GM19240 (cell line): ENCODE results near the gene WT1.
"Not testable (repeated sequence)": the region's sequence is repeated elsewhere in the genome, so short reads cannot be mapped to it uniquely, and the experiment has no call there.

ENCODE experiments used
- DNase-seq: peaks from one replicate; pipeline ENCODE4 v3.0.0; 2011; ENCODE audit warnings: low spot score; ENCODE audit not compliant: insufficient read length

WT1 gene

GRCh38 chr11:32435511-32435941 lies at the start of gene WT1:
Gene WT1 (minus strand): TSS chr11:32435539.
- DNase-seq, result no peak

- DNase-seq, result no peak
Measured at GRCh38 chr11:32479291-32479690, 44.0 kb upstream of the WT1 start.

DNA sequence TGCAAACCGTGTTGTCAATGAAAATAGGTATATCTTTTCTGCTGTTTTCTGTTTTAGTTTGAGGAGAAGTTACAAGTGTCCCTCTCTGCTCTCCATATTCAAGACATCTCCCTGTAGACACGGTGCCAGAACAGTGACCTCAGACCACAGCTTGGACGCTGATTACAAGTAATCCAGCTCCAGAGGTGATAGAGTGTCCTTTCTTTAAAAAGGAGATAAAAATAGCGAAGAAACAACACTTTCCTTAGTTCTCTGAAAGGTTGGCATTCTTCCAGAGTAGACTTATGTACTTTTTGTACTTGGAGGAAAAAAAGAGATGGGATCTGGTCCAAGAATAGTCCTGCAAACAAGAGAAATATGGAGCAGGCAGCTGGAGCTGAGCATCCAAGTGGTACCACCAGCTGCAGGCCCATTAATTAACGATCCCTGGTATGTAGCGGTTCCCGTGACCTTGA lies 43.0 kb upstream of the WT1 start:
- DNase-seq, result no peak

DNA sequence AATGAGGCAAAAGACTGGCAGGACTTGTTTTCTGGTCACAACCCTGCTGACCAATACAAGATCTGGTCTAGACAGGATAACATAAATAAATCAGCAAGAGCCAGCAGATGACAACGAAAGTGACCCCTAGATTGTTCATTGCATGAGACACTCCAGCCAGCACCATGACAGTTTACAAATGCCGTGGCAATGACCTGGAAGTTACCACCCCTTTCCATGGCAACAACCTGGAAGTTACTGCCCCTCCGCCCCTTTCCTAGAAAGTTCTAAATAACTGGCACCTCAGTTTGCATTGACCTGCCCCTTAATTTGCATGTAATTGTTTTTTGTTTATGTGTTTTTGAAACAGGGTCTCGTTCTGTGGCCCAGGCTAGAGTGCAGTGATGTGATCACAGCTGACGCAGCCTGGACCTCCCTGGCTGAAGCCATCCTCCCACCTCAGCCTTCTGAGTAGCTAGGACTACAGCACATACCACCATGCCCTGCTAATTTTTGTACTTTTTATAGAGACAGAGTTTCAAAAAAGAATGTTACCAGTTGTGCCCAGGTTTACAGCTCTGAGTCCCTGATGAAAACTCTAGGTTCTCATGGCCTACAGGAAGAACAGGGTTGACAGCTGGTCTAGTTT lies 38.1 kb upstream of the WT1 start:
- no peak for DNase-seq

- DNase-seq, result no peak
Measured at GRCh38 chr11:32472226-32472625, 36.9 kb upstream of the WT1 start.

GRCh38 chr11:32471544-32471943 lies 36.2 kb upstream of the WT1 start:
- DNase-seq, result not testable (repeated sequence)

- DNase-seq, result no peak
Measured at GRCh38 chr11:32469791-32470190, 34.5 kb upstream of the WT1 start.

DNA sequence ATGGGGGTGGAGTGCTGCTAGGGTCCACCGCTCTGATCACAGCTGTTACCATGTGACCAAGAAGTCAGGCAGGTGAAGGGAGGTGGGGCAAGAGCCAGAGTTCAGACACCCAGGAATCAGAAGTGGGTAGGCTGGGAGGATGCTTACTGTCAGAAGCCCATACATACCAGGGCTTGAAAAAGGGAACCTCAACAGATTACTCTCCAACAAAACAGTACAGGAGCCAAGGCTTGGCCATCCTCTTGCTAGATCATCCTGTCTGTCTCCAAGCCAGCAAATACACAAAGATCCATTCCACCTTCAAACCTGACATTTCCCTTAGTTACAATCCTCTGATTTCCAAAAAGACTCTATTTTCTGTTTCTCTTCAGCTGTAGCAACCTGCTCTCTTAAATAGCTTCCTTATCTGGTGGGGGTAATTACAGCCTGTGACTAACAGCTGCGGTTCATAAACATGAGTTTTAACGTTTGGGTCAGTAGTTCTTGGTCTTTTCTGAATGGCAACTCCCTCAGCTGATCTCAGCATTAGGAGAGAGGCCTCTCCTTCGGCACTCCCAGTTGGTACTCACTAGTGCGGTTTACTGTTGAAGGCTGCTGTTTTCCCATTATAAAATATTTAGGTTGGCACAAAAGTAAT lies 31.1 kb upstream of the WT1 start:
- DNase-seq, result no peak

DNA sequence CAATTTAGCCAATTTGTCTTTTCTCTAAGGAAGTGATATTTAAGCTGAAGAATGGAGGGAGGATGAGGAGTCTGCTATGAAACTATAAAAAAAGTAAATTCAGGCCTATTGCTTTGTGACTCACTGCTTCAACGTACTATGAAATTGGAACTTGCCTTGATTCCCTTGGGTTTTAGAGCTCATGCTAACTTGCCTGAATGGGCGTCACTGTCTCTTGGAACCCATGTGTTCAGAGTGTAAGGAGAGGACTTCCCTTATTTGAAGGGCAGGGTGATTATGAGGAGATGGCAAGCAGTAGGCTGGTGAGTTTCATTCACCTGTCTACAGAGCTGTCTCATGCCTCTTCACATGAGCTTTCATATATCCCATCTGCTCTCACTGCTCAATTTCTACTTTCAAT lies 28.7 kb upstream of the WT1 start:
- no peak for DNase-seq

DNA sequence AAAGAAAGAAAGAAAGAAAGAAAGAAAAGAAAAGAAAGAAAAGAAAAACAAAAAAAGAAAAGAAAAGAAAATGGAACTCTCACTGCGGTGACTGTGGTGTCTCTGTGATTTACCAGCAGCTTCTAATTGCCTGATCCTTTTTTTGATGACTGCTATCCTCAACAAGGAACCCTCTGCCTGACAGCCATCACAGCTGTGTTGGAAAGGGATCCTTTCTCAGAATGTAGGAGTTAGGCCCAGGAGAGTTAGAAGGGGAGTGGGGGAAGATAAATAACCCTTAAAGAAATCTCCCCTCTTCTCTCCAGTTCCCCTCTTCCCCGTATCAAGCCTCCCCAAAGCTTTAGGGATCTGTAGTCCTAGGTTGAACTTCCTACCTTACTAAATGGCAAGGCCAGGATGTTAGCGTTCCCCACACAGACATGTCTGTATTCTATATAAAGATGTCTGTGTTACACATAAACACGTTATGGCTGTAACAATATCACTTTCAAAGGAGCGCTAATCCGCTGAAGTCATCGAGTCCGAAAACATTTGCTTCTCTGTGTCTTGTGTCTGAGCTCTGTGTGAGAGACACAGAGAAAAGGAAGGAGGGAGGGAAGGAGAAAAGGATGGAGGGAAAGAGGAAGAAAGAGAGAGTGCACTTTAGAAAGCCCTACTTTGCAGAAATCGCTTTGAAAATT lies 26.8 kb upstream of the WT1 start:
- no peak for DNase-seq

GRCh38 chr11:32456864-32457263 lies 21.5 kb upstream of the WT1 start:
- no peak for DNase-seq

DNA sequence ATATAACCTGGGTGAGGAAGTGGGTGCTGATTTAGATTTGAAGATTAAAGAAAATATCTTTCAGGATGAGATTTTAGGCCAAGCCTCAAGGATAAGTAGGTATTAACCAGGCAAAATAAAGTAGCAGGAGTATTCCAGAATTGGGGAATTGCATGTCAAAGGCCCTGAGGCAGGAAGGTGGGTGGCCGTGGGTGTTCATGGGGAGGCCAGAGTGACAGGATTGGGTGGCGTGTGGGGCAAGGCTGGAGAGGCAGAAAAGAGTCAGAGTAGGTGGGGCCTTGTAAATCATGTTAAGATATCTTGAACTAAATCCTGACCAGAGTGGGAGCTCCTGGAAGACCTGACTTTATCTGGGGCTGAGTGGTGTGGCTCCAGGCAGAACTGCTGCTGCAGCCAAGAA lies 19.7 kb upstream of the WT1 start:
- no peak for DNase-seq

DNA sequence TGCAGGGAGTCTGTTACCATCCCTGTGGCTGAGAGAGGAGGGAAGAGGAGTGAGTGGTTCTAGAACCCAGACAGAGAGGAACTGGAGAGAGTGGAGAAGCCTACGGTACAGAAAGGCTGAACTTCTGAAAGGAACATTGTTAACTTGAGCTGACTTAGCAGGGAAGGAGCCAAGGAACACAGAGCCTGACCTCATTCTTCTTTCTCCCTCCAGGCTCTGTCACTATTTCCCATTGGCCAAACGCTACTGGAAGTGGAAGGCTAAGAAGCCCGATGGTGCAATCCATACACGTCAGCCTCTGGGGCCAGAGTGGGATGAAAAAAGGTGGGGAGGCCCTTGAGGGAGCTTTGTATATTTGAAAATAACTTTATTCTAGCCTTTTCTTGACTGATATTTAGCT lies 16.5 kb upstream of the WT1 start:
- DNase-seq, result no peak

- no peak for DNase-seq
Measured at GRCh38 chr11:32450372-32450771, 15.0 kb upstream of the WT1 start.

DNA sequence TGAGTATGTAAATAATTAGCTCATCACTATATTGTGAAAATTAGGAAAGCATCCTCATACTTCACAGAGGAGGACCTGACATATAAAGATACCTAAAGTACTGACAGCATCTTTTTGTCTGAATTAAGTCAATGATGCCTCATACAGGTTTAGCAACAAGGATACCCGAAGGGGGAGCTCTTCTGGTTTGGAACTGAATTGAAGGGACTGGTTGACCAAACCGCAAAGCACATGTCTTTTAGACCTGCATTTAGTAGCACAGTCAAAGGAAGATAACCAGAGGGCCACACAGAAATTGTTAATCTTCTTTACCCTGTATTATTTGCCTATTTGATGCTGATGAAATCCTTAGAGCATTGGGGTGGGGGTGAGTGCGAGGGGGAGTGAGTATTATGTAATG lies 12.9 kb upstream of the WT1 start:
- DNase-seq, result no peak

DNA sequence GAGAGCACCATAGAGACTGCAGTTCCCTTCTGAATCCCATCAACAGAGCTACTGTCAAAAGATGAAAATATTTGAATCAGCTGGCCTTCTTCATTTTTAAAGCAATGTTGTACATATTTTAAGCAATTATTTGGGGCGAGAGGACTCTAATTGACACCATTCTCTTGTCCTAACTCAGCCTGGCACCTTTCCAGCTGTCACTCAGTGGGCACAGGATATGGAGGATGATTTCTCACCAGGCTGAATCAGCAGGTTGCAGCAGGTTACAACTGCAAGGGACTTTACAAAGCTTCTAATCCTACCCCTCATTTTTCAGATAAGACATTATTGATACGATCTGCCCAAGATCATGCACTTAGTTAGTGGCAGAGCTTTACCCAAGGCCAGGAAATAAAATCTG lies 11.9 kb upstream of the WT1 start:
- no peak for DNase-seq

GRCh38 chr11:32446227-32446626 lies 10.9 kb upstream of the WT1 start:
- no peak for DNase-seq

DNA sequence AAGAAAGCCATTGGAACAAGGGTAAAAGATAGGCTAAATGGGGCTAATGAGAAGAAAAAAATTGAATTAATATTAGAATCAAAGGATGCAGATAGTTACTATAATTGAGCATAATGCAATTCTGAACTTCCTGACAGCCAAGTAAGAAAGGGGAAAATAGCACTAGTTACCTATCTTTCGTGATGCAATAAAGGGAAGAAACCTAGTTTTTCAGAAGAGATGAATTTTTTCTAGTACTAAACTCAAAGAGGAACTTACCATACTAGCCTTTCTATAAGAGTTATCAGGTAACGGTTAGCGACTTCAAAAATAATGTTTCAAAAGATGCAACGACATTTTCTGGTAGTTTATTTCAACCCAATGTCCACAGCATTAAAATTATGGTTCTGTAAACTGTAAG lies 8.8 kb upstream of the WT1 start:
- DNase-seq, result no peak

GRCh38 chr11:32440916-32441315 lies 5.6 kb upstream of the WT1 start:
- no peak for DNase-seq

DNA sequence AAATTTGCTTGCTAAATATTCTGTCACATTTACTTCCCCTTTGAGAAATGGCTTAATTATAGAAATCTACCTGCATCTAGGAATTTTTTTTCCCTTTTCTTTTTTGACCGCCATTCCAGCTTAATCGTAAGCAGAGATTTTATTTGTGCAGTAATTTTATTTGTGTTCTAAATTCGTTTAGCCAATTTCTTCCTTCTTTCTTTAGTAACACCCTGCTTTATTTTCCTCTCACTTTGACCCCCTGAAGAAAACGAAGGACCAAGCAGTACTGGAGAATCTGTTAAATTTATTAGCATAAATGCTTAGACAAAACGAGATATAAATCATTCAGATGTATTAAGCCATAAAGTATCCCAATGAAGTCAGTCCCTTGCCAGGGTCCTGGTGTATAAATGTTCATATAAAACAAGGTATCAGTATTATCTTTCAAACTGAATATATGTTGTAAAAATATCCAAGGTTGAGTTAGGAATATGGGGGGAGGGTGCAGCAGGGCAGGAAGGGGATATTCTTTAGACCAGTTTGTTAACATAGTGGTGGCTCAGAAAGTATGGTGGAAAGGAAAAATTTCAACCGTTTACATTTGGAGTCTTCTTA lies 5.1 kb upstream of the WT1 start:
- DNase-seq, result no peak

DNA sequence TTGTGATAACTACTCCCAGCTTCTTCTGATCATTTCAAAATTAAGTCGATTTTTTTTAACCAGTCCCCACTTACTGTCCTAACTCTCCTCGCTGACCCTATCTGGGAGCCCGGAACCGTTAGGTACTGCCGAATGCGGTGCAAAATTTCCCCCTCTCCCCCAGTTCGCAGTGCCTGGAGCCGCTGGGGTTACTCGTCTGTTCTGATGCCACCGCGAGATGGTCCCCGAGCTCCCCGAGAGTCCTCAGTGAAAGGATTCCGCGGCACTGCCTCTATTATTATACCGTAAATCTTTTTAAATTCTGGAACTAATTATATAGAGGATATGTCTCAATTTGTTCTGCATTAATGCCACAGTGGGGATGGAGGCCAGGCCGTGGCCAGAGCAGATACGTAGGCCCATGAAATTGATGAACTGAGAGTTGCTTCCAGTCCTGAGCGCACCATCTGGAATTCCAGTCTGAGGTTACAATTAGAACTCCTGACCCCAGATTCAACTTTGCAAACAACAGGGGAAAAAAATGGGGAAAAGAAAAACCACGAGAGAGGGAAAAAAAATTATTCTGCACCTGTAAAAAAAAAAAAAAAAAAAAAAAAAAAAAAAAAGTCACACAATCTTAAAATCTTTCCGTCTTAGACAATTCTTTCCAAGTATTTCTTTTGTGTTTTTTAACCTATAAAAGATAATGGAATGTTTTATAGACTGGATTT lies 4.3 kb upstream of the WT1 start:
- DNase-seq, result no peak
